Hepatocyte (in vitro differentiated cells): ENCODE data around the gene FAM120A. TPM values are rescaled to one million over a fixed set of nuclear protein-coding genes. Genes with fewer than 3 reads are reported as not detected.

Experiments
- DNase-seq: peaks from one replicate; pipeline ENCODE4 v3.0.0-alpha.2; 2016; ENCODE audit warnings: low spot score
- H2AFZ ChIP-seq: fragments of 200-600 bp; sonication (generic); 2 replicates; pipeline ENCODE4 v1.6.0; 2016; ENCODE audit warnings: antibody characterized with exemption, mild to moderate bottlenecking
- H3K27ac ChIP-seq: fragments of 200-600 bp; sonication (generic); 2 replicates; pipeline ENCODE4 v1.5.1; 2016; ENCODE audit warnings: mild to moderate bottlenecking
- H3K27me3 ChIP-seq: fragments of 200-600 bp; sonication (generic); 2 replicates; pipeline ENCODE4 v1.6.1; 2016
- H3K36me3 ChIP-seq: fragments of 200-600 bp; sonication (generic); replicated peaks from 2 replicates; pipeline ENCODE4 v1.5.1; 2016; ENCODE audit warnings: low read depth; ENCODE audit not compliant: insufficient read depth
- H3K4me1 ChIP-seq: fragments of 200-600 bp; sonication (generic); 2 replicates; pipeline ENCODE4 v1.5.1; 2016; ENCODE audit warnings: mild to moderate bottlenecking, moderate library complexity; ENCODE audit not compliant: insufficient read depth
- H3K4me2 ChIP-seq: fragments of 200-600 bp; sonication (generic); 2 replicates; pipeline ENCODE4 v1.6.0; 2016
- H3K4me3 ChIP-seq: fragments of 200-600 bp; sonication (generic); 2 replicates; pipeline ENCODE4 v1.5.1; 2016; ENCODE audit warnings: mild to moderate bottlenecking
- H3K79me2 ChIP-seq: fragments of 200-600 bp; sonication (generic); 2 replicates; pipeline ENCODE4 v1.6.0; 2017; ENCODE audit warnings: mild to moderate bottlenecking
- H3K9me2 ChIP-seq: fragments of 200-600 bp; sonication (generic); replicated peaks from 2 replicates; pipeline ENCODE4 v1.6.0; 2017; ENCODE audit warnings: mild to moderate bottlenecking; ENCODE audit not compliant: insufficient read depth
- H3K9me3 ChIP-seq: fragments of 200-600 bp; sonication (generic); 2 replicates; pipeline ENCODE4 v1.5.1; 2016; ENCODE audit warnings: low read depth, mild to moderate bottlenecking
- H4K20me1 ChIP-seq: fragments of 200-600 bp; sonication (generic); 2 replicates; pipeline ENCODE4 v1.6.0; 2016; ENCODE audit warnings: mild to moderate bottlenecking; ENCODE audit not compliant: insufficient read depth, poor library complexity, severe bottlenecking
- CTCF ChIP-seq: fragments of 200-600 bp; sonication (generic); IDR thresholded peaks from 2 replicates; pipeline ENCODE4 v1.5.1; 2016; ENCODE audit warnings: antibody characterized with exemption, mild to moderate bottlenecking; ENCODE audit not compliant: poor library complexity
- EZH2 ChIP-seq: fragments of 200-600 bp; sonication (generic); IDR thresholded peaks from 2 replicates; pipeline ENCODE4 v1.6.1; 2016; ENCODE audit warnings: antibody characterized with exemption, mild to moderate bottlenecking, borderline replicate concordance
- EZH2phosphoT487 ChIP-seq: fragments of 200-600 bp; sonication (generic); IDR thresholded peaks from one replicate; pipeline ENCODE4 v1.6.1; 2018; ENCODE audit warnings: antibody characterized with exemption, mild to moderate bottlenecking, low read depth, moderate library complexity; ENCODE audit not compliant: unreplicated experiment, severe bottlenecking
- WGBS: methylation state at CpG from one replicate; pipeline ENCODE4 v1.1.6; 2016; ENCODE audit warnings: low lambda C conversion rate; ENCODE audit errors: missing lambda C conversion rate; 5-methylcytosine and 5-hydroxymethylcytosine counted together
- polyA plus RNA-seq: library from polyadenylated mRNA; unstranded; fragments of >200 nt; fragmentation: Nextera tagmentation; extraction: Ambion mirVana; gene quantifications from 2 replicates; pipeline ENCODE4 v1.2.1, GENCODE V29; 2016
- total RNA-seq: library from RNA; depleted of rRNA; stranded (reverse); fragments of >200 nt; gene quantifications from 2 replicates; pipeline ENCODE4 v1.2.3, GENCODE V29; 2014

The FAM120A gene
- total and polyA plus RNA-seq, 2 experiments from 2014 or later, result 16.0 to 49.3 TPM

- Histone ChIP-seq H2AFZ (no peak overlapping the region), H3K4me3 (no peak overlapping the region)
- WGBS, result 96% methylated on average over 8 of the region's 8 CpGs
Measured at GRCh38 chr9:93572636-93573515, 121.4 kb downstream of the FAM120A start.

GRCh38 chr9:93573516-93573828 lies 122.0 kb downstream of the FAM120A start:
- WGBS, result 93% methylated on average over 3 of the region's 3 CpGs
- no peak for DNase-seq
- H3K79me2 ChIP-seq, result peaks cover 37% of the 10 kb centered on the region

More at GRCh38 chr9:93572636-93573515, 121.4 kb downstream of the FAM120A start:
- no peaks in the 10 kb centered on the region for H3K9me2 ChIP-seq
- H3K27ac ChIP-seq, result no peak overlapping the region
- no peaks in the 10 kb centered on the region for H3K27me3 ChIP-seq
- no peak for DNase-seq
- H3K4me2 ChIP-seq, result no peak overlapping the region
- H3K4me1 ChIP-seq, result peaks cover 13% of the 10 kb centered on the region
- H4K20me1 ChIP-seq, result peaks cover 2% of the 10 kb centered on the region
- H3K36me3 ChIP-seq, result no peaks in the 10 kb centered on the region
- H3K9me3 ChIP-seq, result no peaks in the 10 kb centered on the region
- TF ChIP-seq CTCF, result no peak
- TF ChIP-seq EZH2phosphoT487, result no peak
- TF ChIP-seq EZH2, result no peak
- peaks cover 31% of the 10 kb centered on the region for H3K79me2 ChIP-seq

GRCh38 chr9:93574091-93574899 lies 122.8 kb downstream of the FAM120A start:
- H3K4me3 ChIP-seq, result no peak overlapping the region
- H3K27ac ChIP-seq, result no peak overlapping the region
- no peaks in the 10 kb centered on the region for H3K27me3 ChIP-seq
- 93% methylated on average over 9 of the region's 9 CpGs for WGBS
- peak overlapping the region; percentile 99 for H3K4me2 ChIP-seq
- H3K9me3 ChIP-seq, result no peaks in the 10 kb centered on the region
- H3K36me3 ChIP-seq, result no peaks in the 10 kb centered on the region
- no peak for TF ChIP-seq CTCF
- H3K4me1 ChIP-seq, result peaks cover 26% of the 10 kb centered on the region
- peaks cover 16% of the 10 kb centered on the region for H4K20me1 ChIP-seq
- no peak overlapping the region for H2AFZ ChIP-seq
- DNase-seq, result no peak
- no peaks in the 10 kb centered on the region for H3K9me2 ChIP-seq
- H3K79me2 ChIP-seq, result peaks cover 45% of the 10 kb centered on the region

More at GRCh38 chr9:93573516-93573828, 122.0 kb downstream of the FAM120A start:
- Histone ChIP-seq H3K4me3 (no peak overlapping the region), H3K4me1 (peaks cover 19% of the 10 kb centered on the region), H3K9me3 (no peaks in the 10 kb centered on the region), H3K9me2 (no peaks in the 10 kb centered on the region), H3K27ac (no peak overlapping the region), H3K27me3 (no peaks in the 10 kb centered on the region), H4K20me1 (peaks cover 8% of the 10 kb centered on the region), H3K36me3 (no peaks in the 10 kb centered on the region), H3K4me2 (no peak overlapping the region), H2AFZ (no peak overlapping the region)
- TF ChIP-seq EZH2phosphoT487 (no peak), EZH2 (no peak), CTCF (no peak)
